Activated T-cell treated with anti-CD3 and anti-CD28 coated beads for 48 hours (primary cell): ENCODE measurements around the gene DNAJC16.

ENCODE experiments used
- DNase-seq: peaks from one replicate; pipeline ENCODE4 v3.0.0-alpha.2; 2020; ENCODE audit warnings: low read depth

DNAJC16 gene

GRCh38 chr1:15620902-15621682 lies 94.4 kb downstream of the DNAJC16 start:
- no peak for DNase-seq

DNA sequence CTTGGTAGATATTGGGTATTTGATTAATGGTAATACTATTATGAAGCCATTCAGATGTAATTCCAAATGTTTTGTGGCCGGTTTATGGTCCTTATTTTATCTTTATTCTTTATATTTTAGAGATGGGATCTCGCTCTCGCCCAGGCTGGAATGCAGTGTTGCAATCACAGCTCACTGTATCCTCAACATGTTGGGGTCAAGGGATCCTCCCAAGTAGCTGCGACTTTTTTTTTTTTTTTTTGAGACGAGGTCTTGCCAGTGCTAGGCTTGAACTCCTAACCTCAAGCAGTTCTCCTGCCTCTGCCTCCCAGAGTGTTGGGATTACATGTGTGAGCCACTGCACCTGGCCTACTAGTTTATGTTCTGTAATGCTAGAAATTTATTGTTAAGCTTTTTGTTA lies 95.3 kb downstream of the DNAJC16 start:
- no peak for DNase-seq

- DNase-seq = no peak
Observed at GRCh38 chr1:15622712-15623373, 96.2 kb downstream of the DNAJC16 start.

DNA sequence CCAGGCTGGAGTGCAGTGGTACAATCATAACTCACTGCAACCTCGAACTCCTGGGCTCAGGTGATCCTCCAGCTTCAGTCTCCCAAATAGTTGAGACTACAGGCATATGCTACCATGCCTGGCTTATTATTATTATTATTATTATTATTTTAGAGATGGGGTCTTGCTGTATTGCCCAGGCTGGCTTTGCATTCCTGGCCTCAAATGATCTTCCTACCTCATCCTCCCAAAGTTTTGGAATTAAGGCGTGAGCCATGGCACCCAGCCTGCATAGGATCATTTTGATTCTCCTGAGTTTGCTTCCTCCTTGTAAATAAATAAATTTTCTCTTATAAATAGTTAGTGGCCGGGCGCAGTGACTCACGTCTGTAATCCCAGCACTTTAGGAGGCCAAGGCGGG lies 96.8 kb downstream of the DNAJC16 start:
- no peak for DNase-seq

GRCh38 chr1:15624133-15624714 lies 97.6 kb downstream of the DNAJC16 start:
- no peak for DNase-seq

DNA sequence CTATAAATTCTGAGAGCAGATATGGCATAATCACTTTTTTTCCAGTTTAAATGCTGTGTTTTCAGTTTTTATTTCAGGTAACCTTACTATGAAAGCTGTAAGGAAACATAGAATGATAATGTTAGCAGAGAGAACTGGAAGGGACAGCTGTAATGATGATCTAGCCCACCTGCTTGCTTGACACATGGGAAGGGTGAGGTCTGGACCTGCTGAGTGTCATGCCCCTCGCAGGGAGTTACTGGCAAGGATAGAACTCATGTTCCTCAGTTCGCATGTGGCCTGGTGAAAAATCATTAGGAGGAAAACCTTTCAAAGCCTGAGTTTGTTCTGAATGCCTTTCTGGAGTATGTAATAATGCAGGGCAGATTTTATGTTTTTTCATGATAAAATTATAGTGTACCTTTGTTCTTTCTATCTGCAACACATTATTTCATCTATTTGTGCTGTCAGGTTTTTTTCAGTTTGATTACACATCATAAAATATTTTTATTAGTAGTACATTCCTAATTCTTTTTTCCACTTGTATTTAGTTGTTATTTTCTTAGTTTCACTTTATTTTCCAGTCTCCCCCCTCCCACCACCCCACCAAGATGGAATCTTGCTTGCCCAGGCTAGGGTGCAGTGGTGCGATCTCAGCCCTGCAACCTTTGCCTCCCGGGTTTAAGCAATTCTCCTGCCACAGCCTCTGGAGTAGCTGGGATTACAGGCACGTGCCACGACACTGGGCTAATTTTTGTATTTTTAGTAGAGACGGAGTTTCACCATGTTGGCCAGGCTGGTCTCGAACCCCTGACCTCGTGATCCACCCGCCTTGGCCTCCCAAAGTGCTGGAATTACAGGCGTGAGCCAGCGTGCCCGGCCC lies 98.6 kb downstream of the DNAJC16 start:
- DNase-seq = no peak
